Heart left ventricle (tissue), 16 donors: ENCODE measurements around the gene KRT40. TPM values are rescaled to one million over a fixed set of nuclear protein-coding genes. Genes with fewer than 3 reads are reported as not detected.

Experiments used
- ATAC-seq, 4 donors: fragments of 200-7000 bp; cut with Tn5 transposase; one replicate each; pipeline ENCODE4 v1.9.1; 2020 to 2022; ENCODE audit warnings: moderate library complexity in 4 of 4, mild to moderate bottlenecking in 3 of 4, moderate number of reproducible peaks in 1 of 4
- DNase-seq, 5 donors: peaks; one replicate each; pipeline ENCODE4 v3.0.0-alpha.2; 2020
- H3K27ac ChIP-seq, 12 donors: fragments of 200-600 bp; sonication (generic) in 4 of 12; one replicate each; pipeline versions ENCODE4 v1.5.0 to v1.8.0; 2016 to 2022; ENCODE audit warnings: mild to moderate bottlenecking in 2 of 12
- H3K27me3 ChIP-seq, 9 donors: fragments of 200-600 bp; sonication (generic) in 2 of 9; one replicate each; pipeline versions ENCODE4 v1.5.1 to v1.8.0; 2016 to 2022; ENCODE audit warnings: mild to moderate bottlenecking in 3 of 9
- H3K36me3 ChIP-seq, 9 donors: fragments of 200-600 bp; sonication (generic) in 2 of 9; one replicate each; pipeline versions ENCODE4 v1.5.0 to v1.8.0; 2018 to 2022; ENCODE audit warnings: mild to moderate bottlenecking in 2 of 9
- H3K4me1 ChIP-seq, 12 donors: fragments of 200-600 bp; sonication (generic) in 4 of 12; one replicate each; pipeline versions ENCODE4 v1.5.0 to v1.8.0; 2016 to 2022; ENCODE audit warnings: mild to moderate bottlenecking in 3 of 12
- H3K4me3 ChIP-seq, 12 donors: fragments of 200-600 bp; sonication (generic) in 4 of 12; one replicate each; pipeline versions ENCODE4 v1.5.0 to v1.8.0; 2017 to 2022; ENCODE audit warnings: mild to moderate bottlenecking in 9 of 12, moderate library complexity in 4 of 12
- H3K9me3 ChIP-seq, 12 donors: fragments of 200-600 bp; sonication (generic) in 4 of 12; one replicate each; pipeline versions ENCODE4 v1.5.0 to v1.8.0; 2016 to 2022; ENCODE audit warnings: mild to moderate bottlenecking in 1 of 12
- POLR2A ChIP-seq, 2 donors: fragments of 450-650 bp; IDR thresholded peaks; one replicate each; pipeline ENCODE4 v1.6.1; 2017; ENCODE audit warnings: antibody characterized with exemption in 2 of 2, mild to moderate bottlenecking in 2 of 2, moderate library complexity in 2 of 2
- WGBS, 4 donors: extraction: QIAGEN DNeasy Blood & Tissue Kit in 2 of 4; methylation state at CpG; one replicate each; pipeline versions ENCODE4 v1.1.5 to v1.1.7; 2013 to 2018; 5-methylcytosine and 5-hydroxymethylcytosine counted together
- intact Hi-C, 10 donors: fragments of 100-400 bp; cut with DNase I; formaldehyde crosslinking; loops; one replicate each; pipeline versions ENCODE4 v1.11.1 to v1.14.2; 2022
- polyA plus RNA-seq, 2 donors: library from polyadenylated mRNA; stranded (reverse); fragments of 200-250 nt; gene quantifications; one replicate each; pipeline ENCODE4 v1.2.3, GENCODE V29; 2013
- total RNA-seq, 9 donors: library from RNA; depleted of rRNA in 2 of 9; stranded (reverse); fragments of >200 nt in 2 of 9; fragmentation: NEBNext Ultra II Directional in 3 of 9; extraction: Animal tissue kit (Norgen Biotek cat#: 25700) in 3 of 9; gene quantifications; one replicate each; pipeline versions ENCODE4 v1.1.0 to v1.2.4, GENCODE V29; 2016 to 2023
- TF ChIP-seq, protein P1 (sequence below), 12 donors: fragments of 200-600 bp; sonication (generic) in 4 of 12; IDR thresholded peaks; one replicate each; pipeline versions ENCODE4 v1.5.0 to v1.8.0; 2018 to 2022; ENCODE audit warnings: antibody characterized with exemption in 12 of 12, mild to moderate bottlenecking in 5 of 12
- donor health status: ischemic (EF 13 %, LVEDD 7.1; RV severe dilation, severe dysfunction).
- donor health status: healthy with polysubstance abuse.
- donor health status: DM: no; HTN: yes; CAD: no.
- donor health status: DM: no; HTN: no; CAD: no.
- donor health status: ischemic (EF 25% LVEDD 6.9; RV normal size, moderate dysfunction).
- donor health status: ischemic (EF 25% LVEDD 5.7; RV mildly dilated, moderate dysfunction).
- donor health status: healthy.
- donor health status: DM: yes; HTN: yes; CAD: no.
- donor health status: ischemic (EF 35%, LVEDD 5.7; RV mildly dilated, moderate dysfunction).
- donor health status: nonischemic (EF 11% LVEDD 7.7; RV severe dilation, severe dysfunction).
- donor health status: DM: yes; HTN: yes; CAD: no.
- donor health status: PGD.
- donor health status: ischemic (EF 29% LVEDD 5.4; RV normal size, mild dysfunction).
- donor health status: nonischemic (EF 23%, LVEDD 6.1; RV moderate dilation, normal function).

KRT40 gene
- total and polyA plus RNA-seq, 11 donors = not detected

DNA sequence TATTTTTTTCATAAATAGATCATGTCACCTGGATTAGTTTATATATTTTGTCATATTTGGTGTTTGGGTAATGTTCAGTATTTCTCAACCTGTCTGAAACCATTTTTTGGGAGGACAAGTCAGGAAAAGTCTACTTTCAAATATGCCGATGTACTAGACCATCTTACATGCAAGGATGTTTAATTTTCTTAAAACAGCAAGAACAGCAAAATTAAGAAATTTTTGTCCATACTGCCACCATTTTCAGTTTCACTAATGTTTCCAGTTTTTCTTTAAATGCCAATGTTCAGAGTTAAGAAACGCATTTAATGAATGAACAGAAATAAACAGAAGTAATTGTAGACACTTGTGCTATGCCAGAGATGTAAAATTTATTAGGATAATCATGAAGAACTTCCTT is 9.0 kb upstream of the KRT40 start:
- no peak for ATAC-seq
- no peaks in the 10 kb centered on the region for H3K36me3 ChIP-seq
- no peak overlapping the region for H3K4me3 ChIP-seq
- H3K4me1 ChIP-seq = no peaks in the 10 kb centered on the region
- H3K9me3 ChIP-seq = peaks cover 0 to 3% (median 0%) of the 10 kb centered on the region in 12 donors
- 89 to 95% (median 93%) methylated on average over 2 of the region's 2 CpGs for WGBS, 4 donors
- DNase-seq = no peak
- peaks cover 0 to 41% (median 9%) of the 10 kb centered on the region in 9 donors for H3K27me3 ChIP-seq
- H3K27ac ChIP-seq = no peak overlapping the region
- no peak for TF ChIP-seq POLR2A (IDR thresholded peaks at IDR 0.05)
- TF ChIP-seq, protein P1, sequence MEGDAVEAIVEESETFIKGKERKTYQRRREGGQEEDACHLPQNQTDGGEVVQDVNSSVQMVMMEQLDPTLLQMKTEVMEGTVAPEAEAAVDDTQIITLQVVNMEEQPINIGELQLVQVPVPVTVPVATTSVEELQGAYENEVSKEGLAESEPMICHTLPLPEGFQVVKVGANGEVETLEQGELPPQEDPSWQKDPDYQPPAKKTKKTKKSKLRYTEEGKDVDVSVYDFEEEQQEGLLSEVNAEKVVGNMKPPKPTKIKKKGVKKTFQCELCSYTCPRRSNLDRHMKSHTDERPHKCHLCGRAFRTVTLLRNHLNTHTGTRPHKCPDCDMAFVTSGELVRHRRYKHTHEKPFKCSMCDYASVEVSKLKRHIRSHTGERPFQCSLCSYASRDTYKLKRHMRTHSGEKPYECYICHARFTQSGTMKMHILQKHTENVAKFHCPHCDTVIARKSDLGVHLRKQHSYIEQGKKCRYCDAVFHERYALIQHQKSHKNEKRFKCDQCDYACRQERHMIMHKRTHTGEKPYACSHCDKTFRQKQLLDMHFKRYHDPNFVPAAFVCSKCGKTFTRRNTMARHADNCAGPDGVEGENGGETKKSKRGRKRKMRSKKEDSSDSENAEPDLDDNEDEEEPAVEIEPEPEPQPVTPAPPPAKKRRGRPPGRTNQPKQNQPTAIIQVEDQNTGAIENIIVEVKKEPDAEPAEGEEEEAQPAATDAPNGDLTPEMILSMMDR (IDR thresholded peaks at IDR 0.05) = no peak
- intact Hi-C loops = no loop called here

DNA sequence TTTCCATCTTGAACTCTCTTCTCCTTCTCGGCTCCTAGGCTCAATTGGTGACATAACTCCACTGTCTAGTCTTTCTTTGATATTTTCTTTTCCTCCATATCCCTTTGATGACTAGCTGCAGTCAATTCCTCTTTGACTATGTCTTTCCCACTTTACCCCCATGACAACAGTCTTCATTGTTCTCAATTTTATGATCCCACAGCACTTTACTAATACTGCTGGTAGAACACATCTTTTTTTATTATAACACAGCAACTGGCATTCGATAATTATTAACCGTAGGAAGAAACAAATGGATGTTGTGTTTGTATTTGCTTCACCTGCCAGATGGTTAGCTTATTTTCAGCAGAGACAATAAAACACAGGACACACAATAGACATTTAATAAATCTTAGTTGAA is 8.5 kb upstream of the KRT40 start:
- no peak overlapping the region for H3K27ac ChIP-seq
- no peak for DNase-seq
- no peaks in the 10 kb centered on the region for H3K4me1 ChIP-seq
- peaks cover 0 to 3% (median 0%) of the 10 kb centered on the region in 12 donors for H3K9me3 ChIP-seq
- intact Hi-C loops = no loop called here
- peaks cover 0 to 41% (median 9%) of the 10 kb centered on the region in 9 donors for H3K27me3 ChIP-seq
- no peak for ATAC-seq
- no peak overlapping the region for H3K4me3 ChIP-seq
- WGBS, 4 donors = 82 to 88% (median 84%) methylated on average over 3 of the region's 3 CpGs
- TF ChIP-seq POLR2A (IDR thresholded peaks at IDR 0.05) = no peak
- TF ChIP-seq, protein P1 (IDR thresholded peaks at IDR 0.05) = no peak
- no peaks in the 10 kb centered on the region for H3K36me3 ChIP-seq

DNA sequence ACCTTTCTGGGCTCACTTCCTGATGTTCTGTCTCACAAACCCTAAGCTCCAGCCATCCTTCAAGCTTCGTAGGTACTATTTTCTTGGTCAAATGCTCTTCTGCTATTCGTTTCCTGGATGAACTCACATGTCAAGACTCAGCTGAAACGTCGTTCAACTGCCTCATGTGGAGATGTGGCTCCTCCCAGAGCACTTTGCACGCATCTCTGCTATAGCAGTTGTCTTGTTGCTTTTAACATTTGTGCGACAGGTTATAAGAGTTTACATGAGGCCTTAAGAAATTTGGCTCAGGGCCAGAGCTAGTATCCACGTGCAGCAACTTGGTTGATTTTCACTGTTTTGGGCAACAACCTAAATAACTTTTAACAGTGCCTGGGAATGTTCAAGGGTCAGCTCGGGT is 2.8 kb upstream of the KRT40 start:
- DNase-seq = no peak
- H3K9me3 ChIP-seq = peaks cover 0 to 3% (median 0%) of the 10 kb centered on the region in 12 donors
- H3K4me1 ChIP-seq = no peaks in the 10 kb centered on the region
- TF ChIP-seq POLR2A (IDR thresholded peaks at IDR 0.05) = no peak
- TF ChIP-seq, protein P1 (IDR thresholded peaks at IDR 0.05) = no peak
- H3K27me3 ChIP-seq = peaks cover 0 to 26% (median 9%) of the 10 kb centered on the region in 9 donors
- no peak for ATAC-seq
- H3K36me3 ChIP-seq = no peaks in the 10 kb centered on the region
- WGBS, 4 donors = 57 to 63% (median 60%) methylated on average over 8 of the region's 8 CpGs
- intact Hi-C loops = no loop called here
- H3K27ac ChIP-seq = no peak overlapping the region
- H3K4me3 ChIP-seq = no peak overlapping the region

DNA sequence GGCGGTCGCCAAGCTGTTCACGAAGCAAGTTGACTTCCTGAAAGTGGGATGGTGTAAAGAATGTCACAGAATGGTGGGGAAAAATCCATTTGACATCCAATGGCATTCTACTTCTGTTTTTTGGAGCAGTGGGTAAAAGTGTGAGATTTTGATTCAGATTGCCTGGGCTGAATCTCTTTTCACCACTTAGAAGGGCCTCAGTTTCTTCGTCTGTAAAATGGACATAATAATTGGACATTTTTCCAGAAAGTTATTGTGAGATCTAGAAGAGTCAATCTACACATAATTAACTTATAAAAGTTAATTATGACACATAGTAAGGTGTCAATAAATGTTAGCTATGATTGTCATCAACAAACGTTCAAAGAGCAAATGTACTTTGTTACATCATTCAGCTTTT is 3.0 kb downstream of the KRT40 start:
- intact Hi-C loops = no loop called here
- no peaks in the 10 kb centered on the region for H3K36me3 ChIP-seq
- DNase-seq (no peak), ATAC-seq (no peak)
- H3K4me3 ChIP-seq = no peak overlapping the region
- 46 to 55% (median 51%) methylated on average over 5 of the region's 5 CpGs for WGBS, 4 donors
- no peak for TF ChIP-seq POLR2A (IDR thresholded peaks at IDR 0.05)
- TF ChIP-seq, protein P1 (IDR thresholded peaks at IDR 0.05) = no peak
- H3K27me3 ChIP-seq = peaks cover 0 to 33% (median 6%) of the 10 kb centered on the region in 9 donors
- no peaks in the 10 kb centered on the region for H3K9me3 ChIP-seq
- peaks cover 0 to 5% (median 0%) of the 10 kb centered on the region in 12 donors for H3K4me1 ChIP-seq
- no peak overlapping the region for H3K27ac ChIP-seq
